HepG2 (cell line): ENCODE measurements around the gene SLC25A25. TPM values are rescaled to one million over a fixed set of nuclear protein-coding genes. Genes with fewer than 3 reads are reported as not detected.
A peak's percentile ranks its signal among the peaks of the same experiment; 100 is the strongest.

Source experiments
- AKAP8 ChIP-seq: sonication (generic); formaldehyde crosslinking; IDR thresholded peaks from 2 replicates; pipeline ENCODE4 v1.5.1; 2020; ENCODE audit warnings: mild to moderate bottlenecking, missing genetic modification reagents
- CTCF ChIP-seq: sonication (generic); formaldehyde crosslinking; IDR thresholded peaks from 2 replicates; pipeline ENCODE4 v1.5.0; 2020; ENCODE audit warnings: mild to moderate bottlenecking, missing genetic modification reagents, moderate library complexity
- DNMT3B ChIP-seq: conservative IDR thresholded peaks from 2 replicates; pipeline ENCODE4 v1.6.1; 2016; ENCODE audit warnings: missing biosample characterization, control low read depth
- ELF3 ChIP-seq: IDR thresholded peaks from 2 replicates; pipeline ENCODE4 v1.6.1; 2016; ENCODE audit warnings: missing genetic modification reagents, missing compliant biosample characterization
- GATAD2A ChIP-seq: IDR thresholded peaks from 2 replicates; pipeline ENCODE4 v1.6.1; 2016
- IKZF5 ChIP-seq: IDR thresholded peaks from 2 replicates; pipeline ENCODE4 v1.6.1; 2018; ENCODE audit warnings: missing genetic modification reagents, mild to moderate bottlenecking, missing compliant biosample characterization
- IRF9 ChIP-seq: sonication (generic); formaldehyde crosslinking; IDR thresholded peaks from 2 replicates; pipeline ENCODE4 v1.8.0; 2022; ENCODE audit warnings: missing genetic modification reagents, mild to moderate bottlenecking, borderline replicate concordance
- KDM1A ChIP-seq: IDR thresholded peaks from 2 replicates; pipeline ENCODE4 v1.6.1; 2016; ENCODE audit warnings: missing compliant biosample characterization
- NR0B2 ChIP-seq: sonication (generic); formaldehyde crosslinking; IDR thresholded peaks from 2 replicates; pipeline ENCODE4 v1.4.0; 2020; ENCODE audit warnings: mild to moderate bottlenecking, missing genetic modification reagents
- POLR2A ChIP-seq, 2 experiments: IDR thresholded peaks; 2 replicates each; pipeline ENCODE4 v1.6.1; 2011; ENCODE audit warnings: low read depth in 2 of 2, low read length in 2 of 2, mild to moderate bottlenecking in 1 of 2, moderate library complexity in 1 of 2; ENCODE audit not compliant: insufficient read depth in 1 of 2
- RAD21 ChIP-seq: fragments of 450-650 bp; formaldehyde crosslinking; IDR thresholded peaks from 2 replicates; pipeline ENCODE4 v1.5.0; 2020; ENCODE audit warnings: mild to moderate bottlenecking
- SAP130 ChIP-seq: IDR thresholded peaks from 2 replicates; pipeline ENCODE4 v1.6.1; 2016; ENCODE audit warnings: low read depth
- SP1 ChIP-seq, 2 experiments: fragments of 450-650 bp in 1 of 2; sonication (generic) in 1 of 2; formaldehyde crosslinking in 1 of 2; IDR thresholded peaks; 2 replicates each; pipeline versions ENCODE4 v1.4.0 to v1.6.1; 2016 to 2020; ENCODE audit warnings: missing genetic modification reagents in 1 of 2
- THAP11 ChIP-seq: IDR thresholded peaks from 2 replicates; pipeline ENCODE4 v1.6.1; 2016; ENCODE audit warnings: missing biosample characterization, missing genetic modification reagents
- ZBTB3 ChIP-seq: sonication (generic); formaldehyde crosslinking; IDR thresholded peaks from 2 replicates; pipeline ENCODE4 v1.4.0; 2020; ENCODE audit warnings: low read depth, mild to moderate bottlenecking, moderate library complexity, missing genetic modification reagents, borderline replicate concordance
- ZBTB38 ChIP-seq: sonication (generic); formaldehyde crosslinking; IDR thresholded peaks from 2 replicates; pipeline ENCODE4 v1.5.1; 2020; ENCODE audit warnings: mild to moderate bottlenecking, missing genetic modification reagents
- ZFX ChIP-seq: sonication (generic); formaldehyde crosslinking; IDR thresholded peaks from 2 replicates; pipeline ENCODE4 v1.4.0; 2020; ENCODE audit warnings: mild to moderate bottlenecking, low read depth, missing genetic modification reagents, moderate library complexity
- ZNF33B ChIP-seq: sonication (generic); formaldehyde crosslinking; IDR thresholded peaks from 2 replicates; pipeline ENCODE4 v1.5.1; 2020; ENCODE audit warnings: mild to moderate bottlenecking, missing genetic modification reagents
- ZNF687 ChIP-seq: sonication (generic); formaldehyde crosslinking; IDR thresholded peaks from 2 replicates; pipeline ENCODE4 v1.5.1; 2020; ENCODE audit warnings: mild to moderate bottlenecking, missing genetic modification reagents, moderate library complexity
- ZNF768 ChIP-seq: sonication (generic); formaldehyde crosslinking; IDR thresholded peaks from 2 replicates; pipeline ENCODE4 v1.4.0; 2020; ENCODE audit warnings: missing genetic modification reagents
- ZNF780A ChIP-seq: sonication (generic); formaldehyde crosslinking; IDR thresholded peaks from 2 replicates; pipeline ENCODE4 v1.8.0; 2022; ENCODE audit warnings: mild to moderate bottlenecking, missing genetic modification reagents, moderate library complexity
- ZSCAN22 ChIP-seq: sonication (generic); formaldehyde crosslinking; IDR thresholded peaks from 2 replicates; pipeline ENCODE4 v1.4.0; 2020; ENCODE audit warnings: mild to moderate bottlenecking, missing genetic modification reagents
- polyA plus RNA-seq, 8 experiments: library from polyadenylated mRNA; depleted of rRNA in 3 of 8; stranded (reverse) in 7 of 8; unstranded in 1 of 8; fragments of >200 nt; fragmentation: Illumina TruSeq in 4 of 8; extraction: Trizol in 4 of 8; gene quantifications; 2 replicates each; pipeline versions ENCODE4 v1.2.1 to v1.2.3, GENCODE V29; 2011 to 2016; ENCODE audit warnings: low read depth in 4 of 8, missing spikeins in 1 of 8, mixed read lengths in 1 of 8; ENCODE audit not compliant: insufficient read depth in 1 of 8
- total RNA-seq, 5 experiments: library from RNA; depleted of rRNA; stranded (reverse); fragments of >200 nt; fragmentation: Illumina TruSeq; extraction: Trizol; gene quantifications; 2 replicates each; pipeline ENCODE4 v1.2.3, GENCODE V29; 2016; ENCODE audit warnings: low read depth in 1 of 5

Gene SLC25A25
- total and polyA plus RNA-seq, 2 of the 13 experiments (the other 11 are each of a cell fraction or from before 2014, with no cell fraction given), result 10.5 to 24.8 TPM

GRCh38 chr9:128124873-128125579 lies 57.0 kb downstream of the SLC25A25 start (continued):
- TF ChIP-seq CTCF (CRISPR knock-in tag) (peak; percentile 88), ZBTB38 (CRISPR knock-in tag) (no peak; the same call in none of the 2 replicates), AKAP8 (CRISPR knock-in tag) (peak; percentile 87; the same call in 1 of the 2 replicates), ZNF780A (no peak), SP1 (IDR thresholded peaks at IDR 0.05) (no peak), SP1 (CRISPR knock-in tag; IDR thresholded peaks at IDR 0.05) (no peak), ELF3 (CRISPR knock-in tag) (0 out of 2 replicates have a peak, but pooled peaks have one; percentile 46), RAD21 (CRISPR knock-in tag) (peak; percentile 57), ZFX (CRISPR knock-in tag) (peak; percentile 37; the same call in 1 of the 2 replicates), ZSCAN22 (CRISPR knock-in tag) (no peak), DNMT3B (no peak), KDM1A (CRISPR knock-in tag) (no peak), THAP11 (CRISPR knock-in tag) (0 out of 2 replicates have a peak, but pooled peaks have one; percentile 18), ZNF33B (no peak), SAP130 (CRISPR knock-in tag) (0 out of 2 replicates have a peak, but pooled peaks have one; percentile 24), ZBTB3 (CRISPR knock-in tag) (no peak), POLR2A (IDR thresholded peaks at IDR 0.05; ENCODE audit: insufficient read depth in 1 of 2, low read depth in 2 of 2, low read length in 2 of 2) (0 out of 4 replicates have a peak, but pooled peaks of 1 of the 2 experiments have one; percentile 13), IRF9 (peak; percentile 50; the same call in 1 of the 2 replicates), ZNF768 (CRISPR knock-in tag) (peak; percentile 95), GATAD2A (CRISPR knock-in tag) (peak; percentile 36; the same call in 1 of the 2 replicates), NR0B2 (CRISPR knock-in tag) (0 out of 2 replicates have a peak, but pooled peaks have one; percentile 25), IKZF5 (CRISPR knock-in tag) (peak; percentile 50; the same call in 1 of the 2 replicates), ZNF687 (CRISPR knock-in tag) (peak; percentile 54)
